K562 (cell line): Measurements from ENCODE around the gene TAF11. TPM values are rescaled to one million over a fixed set of nuclear protein-coding genes. Genes with fewer than 3 reads are reported as not detected.

ENCODE experiments used
- ATAC-seq: fragments of 200-7000 bp; cut with Tn5 transposase; 3 replicates; pipeline ENCODE4 v1.9.1; 2020; ENCODE audit warnings: moderate library complexity
- BruUV-seq: library from RNA; stranded (reverse); fragments of 400-500 nt; replicated peaks from 2 replicates; lab custom pipeline; 2021; lab: Mats Ljungman, UMichigan
- CTCF ChIA-PET: fragments of 300-600 bp; formaldehyde crosslinking; extraction: SDS; loops from one replicate; lab custom pipeline; 2021; ENCODE audit warnings: low intra/inter-chr PET ratio; lab: Yijun Ruan, JAX
- POLR2A ChIA-PET: fragments of 300-600, 350-650 bp; sonication (Branson Sonifier 250); formaldehyde crosslinking; extraction: SDS; loops from one replicate; lab custom pipeline; 2021; ENCODE audit warnings: antibody characterized with exemption, inconsistent platforms; lab: Yijun Ruan, JAX
- DNase-seq, 4 experiments: peaks; one replicate each; pipeline versions ENCODE4 v3.0.0 to v3.0.0-alpha.2; 2011 to 2018; ENCODE audit warnings: low spot score in 3 of 4, mixed read lengths in 3 of 4; ENCODE audit errors: extremely low read depth in 1 of 4
- FAIRE-seq: peaks from 2 replicates; lab custom pipeline; 2011; peaks lifted over from hg19 to GRCh38; lab: Jason Lieb, UNC
- H2AFZ ChIP-seq: 2 replicates; pipeline ENCODE4 v1.6.0; 2011; ENCODE audit warnings: low read depth, low read length, control low read depth, inconsistent platforms
- H3K27ac ChIP-seq: fragments of 200-600 bp; 3 replicates; pipeline ENCODE4 v1.8.0; 2011; ENCODE audit warnings: low read depth, mild to moderate bottlenecking, control low read depth, inconsistent platforms, low read length, moderate library complexity, mixed read lengths; ENCODE audit errors: extremely low read depth
- H3K27me3 ChIP-seq, 2 experiments: fragments of 300-600 bp in 1 of 2; 2 replicates in 1 of 2; 3 replicates in 1 of 2; pipeline versions ENCODE4 v1.6.0 to v1.8.0; 2011; ENCODE audit warnings: inconsistent platforms in 2 of 2, low read length in 2 of 2, mild to moderate bottlenecking in 1 of 2, mixed read lengths in 1 of 2, moderate library complexity in 1 of 2; ENCODE audit not compliant: control insufficient read depth in 2 of 2, insufficient read depth in 2 of 2
- H3K36me3 ChIP-seq: fragments of 300-600 bp; 3 replicates; pipeline ENCODE4 v1.8.0; 2011; ENCODE audit warnings: mild to moderate bottlenecking, low read length, inconsistent platforms; ENCODE audit not compliant: control insufficient read depth, insufficient read depth
- H3K4me1 ChIP-seq, 2 experiments: fragments of 200-600 bp in 1 of 2; replicated peaks in 1 of 2; 2 replicates in 1 of 2; 3 replicates in 1 of 2; pipeline versions ENCODE4 v1.5.1 to v1.8.0; 2011; ENCODE audit warnings: inconsistent platforms in 2 of 2, low read length in 2 of 2, mild to moderate bottlenecking in 1 of 2, mixed read lengths in 1 of 2, moderate library complexity in 1 of 2; ENCODE audit not compliant: control insufficient read depth in 2 of 2, insufficient read depth in 2 of 2
- H3K4me2 ChIP-seq: 2 replicates; pipeline ENCODE4 v1.6.1; 2011; ENCODE audit warnings: low read length, control low read depth, inconsistent platforms, mixed read lengths; ENCODE audit not compliant: insufficient read depth
- H3K4me3 ChIP-seq: fragments of 200-600 bp; sonication (generic), shearing (Covaris generic); 2 replicates; pipeline ENCODE4 v1.5.1; 2016; ENCODE audit warnings: control low read depth, inconsistent platforms
- H3K79me2 ChIP-seq: fragments of 200-600 bp; 3 replicates; pipeline ENCODE4 v1.8.0; 2011; ENCODE audit warnings: low read length, inconsistent platforms; ENCODE audit not compliant: control insufficient read depth, insufficient read depth
- H3K9ac ChIP-seq, 2 experiments: 2 replicates each; pipeline versions ENCODE4 v1.6.0 to v1.6.1; 2011; ENCODE audit warnings: low read depth in 2 of 2, low read length in 2 of 2, control low read depth in 1 of 2, inconsistent platforms in 1 of 2, mild to moderate bottlenecking in 1 of 2, mixed read lengths in 1 of 2; ENCODE audit not compliant: insufficient read depth in 1 of 2
- H3K9me1 ChIP-seq: one replicate; pipeline ENCODE4 v1.6.0; 2011; ENCODE audit warnings: inconsistent platforms, mild to moderate bottlenecking, low read length, moderate library complexity; ENCODE audit not compliant: control insufficient read depth, insufficient read depth
- H3K9me3 ChIP-seq: replicated peaks from 2 replicates; pipeline ENCODE4 v1.5.1; 2011; ENCODE audit warnings: low read depth, low read length, inconsistent platforms; ENCODE audit not compliant: control insufficient read depth, insufficient read depth
- H4K20me1 ChIP-seq: replicated peaks from 2 replicates; pipeline ENCODE4 v1.6.1; 2011; ENCODE audit warnings: low read length, inconsistent platforms, mixed read lengths; ENCODE audit not compliant: control insufficient read depth, insufficient read depth
- CHCHD3 ChIP-seq: fragments of 250-450 bp; sonication (Bioruptor Pico); IDR thresholded peaks from 2 replicates; pipeline ENCODE4 v2.1.2; 2022; ENCODE audit warnings: mild to moderate bottlenecking
- ESRRA ChIP-seq: fragments of 450-650 bp; IDR thresholded peaks from 2 replicates; pipeline ENCODE4 v1.6.1; 2014; ENCODE audit warnings: low read depth, mild to moderate bottlenecking, moderate library complexity, borderline replicate concordance
- FOXA3 ChIP-seq, 2 experiments: fragments of 450-650 bp in 1 of 2; sonication (generic) in 1 of 2; formaldehyde crosslinking; IDR thresholded peaks in 1 of 2; conservative IDR thresholded peaks in 1 of 2; 2 replicates each; pipeline versions ENCODE4 v1.4.0 to v1.8.0; 2020 to 2022; ENCODE audit warnings: mild to moderate bottlenecking in 2 of 2, missing genetic modification reagents in 1 of 2
- HOXB6 ChIP-seq: fragments of 250-450 bp; sonication (Bioruptor Pico); IDR thresholded peaks from 2 replicates; pipeline ENCODE4 v1.5.1; 2022; ENCODE audit warnings: mild to moderate bottlenecking, borderline replicate concordance
- MCM7 ChIP-seq, 2 experiments: fragments of 450-650 bp; IDR thresholded peaks; 2 replicates each; pipeline ENCODE4 v1.6.1; 2016 to 2018
- MECOM ChIP-seq: fragments of 250-450 bp; sonication (Bioruptor Pico); IDR thresholded peaks from 2 replicates; pipeline ENCODE4 v1.8.0; 2022; ENCODE audit warnings: inconsistent platforms
- NR1H2 ChIP-seq: sonication (generic); formaldehyde crosslinking; IDR thresholded peaks from 2 replicates; pipeline ENCODE4 v1.4.0; 2020; ENCODE audit warnings: mild to moderate bottlenecking, missing genetic modification reagents
- THRAP3 ChIP-seq: fragments of 450-650 bp; IDR thresholded peaks from 2 replicates; pipeline ENCODE4 v1.6.1; 2016; ENCODE audit warnings: mild to moderate bottlenecking, inconsistent platforms, borderline replicate concordance
- ZBED1 ChIP-seq: IDR thresholded peaks from 2 replicates; pipeline ENCODE4 v1.6.1; 2014
- ZBTB43 ChIP-seq: sonication (generic); formaldehyde crosslinking; IDR thresholded peaks from 2 replicates; pipeline ENCODE4 v1.8.0; 2023; ENCODE audit warnings: mild to moderate bottlenecking, missing genetic modification reagents
- ZNF551 ChIP-seq: fragments of 250-450 bp; sonication (Bioruptor Pico); IDR thresholded peaks from 2 replicates; pipeline ENCODE4 v1.5.0; 2021; ENCODE audit warnings: mild to moderate bottlenecking, moderate library complexity
- WGBS: fragments of 100-300 bp; shearing (Covaris generic); methylation state at CpG from one replicate; pipeline ENCODE4 v1.1.6; 2016; ENCODE audit warnings: low coverage, mixed read lengths; ENCODE audit not compliant: insufficient coverage; ENCODE audit errors: missing lambda C conversion rate; 5-methylcytosine and 5-hydroxymethylcytosine counted together
- in situ Hi-C: fragments of 300-500 bp; cut with MboI; formaldehyde crosslinking; loops from 4 replicates; pipeline ENCODE4 v1.15.0; 2018; ENCODE audit warnings: inconsistent platforms, mixed read lengths
- intact Hi-C: fragments of 100-400 bp; cut with micrococcal nuclease; formaldehyde crosslinking; loops from 2 replicates; pipeline ENCODE4 v1.14.2; 2022
- polyA plus RNA-seq, 8 experiments: library from polyadenylated mRNA; depleted of rRNA in 4 of 8; stranded (reverse) in 5 of 8; unstranded in 3 of 8; fragments of >200 nt; fragmentation: Nextera tagmentation in 2 of 8; fragmentation: Illumina TruSeq in 1 of 8; extraction: Ambion mirVana in 2 of 8; extraction: Trizol in 1 of 8; gene quantifications; 2 replicates each; pipeline versions ENCODE4 v1.2.1 to v1.2.3, GENCODE V29; 2011 to 2014; ENCODE audit warnings: inconsistent platforms in 1 of 8, missing spikeins in 1 of 8
- total RNA-seq, 7 experiments: library from RNA; depleted of rRNA in 6 of 7; stranded (reverse); fragments of >200 nt in 6 of 7; fragmentation: Illumina TruSeq in 2 of 7; extraction: Trizol in 2 of 7; gene quantifications; 2 replicates each; pipeline versions ENCODE4 v1.2.1 to v1.2.3, GENCODE V29; 2011 to 2021; ENCODE audit warnings: low replicate concordance in 1 of 7

TAF11 gene
- total and polyA plus RNA-seq, 9 of the 15 experiments (the other 6 are each of a cell fraction or from before 2014, with no cell fraction given): 40.9 to 91.9 (median 71.9) TPM

GRCh38 chr6:34888514-34888856, 643 bp upstream of the TAF11 start:
- in situ Hi-C loops: no loop called here
- POLR2A ChIA-PET: interaction anchor here (0.6 to 8.6 kb wide), 17 partner anchors 9 to 606 kb away, joined by 3 to 108 read pairs (median 3); partner anchors contain the start of gene SNRPC
- 0 out of 2 replicates have a peak, but pooled peaks cover 4% of the 10 kb centered on the region for H4K20me1 ChIP-seq
- intact Hi-C loops: loop anchor here (10.0 kb wide), 1 partner anchor 256 kb away; the partner anchor contains the start of gene TCP11
- under 1% methylated on average over 5 of the region's 5 CpGs for WGBS
- CTCF ChIA-PET: no interaction called here
- BruUV-seq: no TSS peak
- TF ChIP-seq NR1H2 (0 out of 2 replicates have a peak, but pooled peaks have one; percentile 10), ZBTB43 (CRISPR knock-in tag) (no peak), CHCHD3 (CRISPR knock-in tag) (0 out of 2 replicates have a peak, but pooled peaks have one; percentile 39), MECOM (CRISPR knock-in tag) (peak; percentile 18; the same call in 1 of the 2 replicates), ESRRA (no peak), MCM7 (IDR thresholded peaks at IDR 0.05) (no peak), ZBED1 (no peak), THRAP3 (0 out of 2 replicates have a peak, but pooled peaks have one; percentile 43), HOXB6 (CRISPR knock-in tag) (no peak), ZNF551 (CRISPR knock-in tag) (0 out of 2 replicates have a peak, but pooled peaks have one; percentile 54), FOXA3 (CRISPR knock-in tag; conservative IDR thresholded peaks at IDR 0.05 in 1 of 2, IDR thresholded peaks at IDR 0.05 in 1 of 2) (0 out of 4 replicates have a peak, but pooled peaks of 1 of the 2 experiments have one; percentile 1)
- TF ChIP-seq, all 486 proteins: peak for 6
- Histone ChIP-seq H3K27ac (peak overlapping the region; percentile 96), H3K36me3 (peaks cover 20% of the 10 kb centered on the region; the same call in 1 of the 3 replicates), H3K4me1 (peaks cover 11 to 19% of the 10 kb centered on the region in 2 experiments; a peak in 3 of 5 replicates), H3K9ac (peak overlapping the region; percentile 89 to 96), H3K9me1 (no peaks in the 10 kb centered on the region), H3K79me2 (peaks cover 72% of the 10 kb centered on the region), H3K4me2 (peak overlapping the region; percentile 100), H3K4me3 (peak overlapping the region; percentile 80), H3K9me3 (no peaks in the 10 kb centered on the region), H3K27me3 (no peaks in the 10 kb centered on the region), H2AFZ (peak overlapping the region; percentile 98)
- peak; percentile 11 for FAIRE-seq
- no peak for DNase-seq
- ATAC-seq: peak; percentile 2
